HG03378 (cell line): ENCODE measurements around the gene XIRP1.

Source experiments
- ATAC-seq: cut with Tn5 transposase; IDR thresholded peaks from one replicate; pipeline ENCODE4 v1.9.1; 2021; ENCODE audit warnings: mild to moderate bottlenecking, moderate library complexity; ENCODE audit not compliant: unreplicated experiment

XIRP1 gene

DNA sequence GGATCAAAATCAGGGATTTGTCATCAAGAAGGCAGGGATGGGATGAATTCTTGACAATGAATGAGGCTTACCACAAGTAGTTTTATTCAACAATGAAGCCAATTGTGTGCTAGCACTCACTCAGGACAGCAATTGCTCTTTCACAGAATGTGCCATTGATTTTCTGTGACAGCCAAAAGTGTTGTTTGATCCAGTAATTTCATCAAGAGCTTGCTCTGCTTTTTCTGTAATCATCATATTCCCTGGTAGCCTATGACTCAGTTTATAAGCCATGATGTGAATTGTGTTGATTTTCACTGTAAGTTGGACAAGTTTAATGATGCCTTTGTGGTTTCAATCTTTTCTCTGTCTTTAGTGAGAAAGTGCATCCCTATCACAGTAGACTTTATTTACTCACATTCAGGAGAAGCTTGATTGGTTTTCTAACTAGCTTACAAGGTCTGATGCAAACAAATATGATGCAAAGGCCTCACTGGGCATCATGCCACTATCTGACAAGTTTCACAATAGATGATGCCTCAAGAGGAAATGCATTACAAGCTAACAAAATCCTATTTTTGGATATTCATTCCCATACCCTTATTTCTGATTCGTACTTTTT, 25.4 kb downstream of the XIRP1 start:
- ATAC-seq = no peak

DNA sequence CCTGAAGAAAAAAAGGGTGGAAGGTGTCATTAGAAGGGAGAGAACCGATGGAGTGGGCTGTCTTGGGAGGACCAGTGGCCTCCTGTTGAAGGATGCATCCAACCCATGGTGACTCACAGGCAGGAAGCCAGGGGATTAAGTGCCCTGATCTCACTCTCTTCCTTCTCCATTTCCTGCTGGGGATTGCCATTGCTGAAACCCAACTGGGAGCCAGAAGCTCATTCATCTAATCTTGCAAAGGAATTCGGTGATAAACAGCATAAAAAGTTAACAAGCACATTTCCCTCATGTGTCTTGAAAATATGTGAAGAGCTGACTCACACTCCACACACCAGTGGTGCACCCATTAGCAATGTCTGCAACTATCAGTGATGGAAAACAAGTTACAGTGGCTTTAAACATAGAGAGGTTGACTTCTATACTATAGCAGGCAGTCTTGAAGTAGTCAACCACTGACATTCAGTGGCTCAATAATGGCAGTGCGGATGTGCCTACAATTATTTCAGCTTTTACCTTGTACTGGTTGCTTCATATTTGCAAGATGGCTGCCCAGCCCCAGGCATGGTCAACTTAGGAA, 26.2 kb downstream of the XIRP1 start:
- no peak for ATAC-seq

GRCh38 chr3:39165518-39165917, 26.9 kb downstream of the XIRP1 start:
- no peak for ATAC-seq

DNA sequence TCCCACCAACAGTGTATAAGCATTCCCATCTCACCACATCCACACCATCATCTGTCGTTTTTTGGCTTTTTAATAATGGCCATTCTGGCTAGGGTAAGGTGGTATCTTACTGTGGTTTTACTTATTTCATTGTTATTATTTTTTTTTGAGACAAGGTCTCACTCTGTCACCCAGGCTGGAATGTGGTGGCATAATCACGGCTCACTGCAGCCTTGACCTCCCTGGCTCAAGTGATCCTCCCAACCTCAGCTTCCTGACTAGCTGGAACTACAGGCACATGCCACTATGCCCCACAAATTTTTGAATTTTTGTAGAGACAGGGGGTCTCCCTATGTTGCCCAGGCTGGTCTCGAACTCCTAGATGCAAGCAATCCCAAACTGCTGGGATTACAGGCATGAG, 28.0 kb downstream of the XIRP1 start:
- no peak for ATAC-seq

DNA sequence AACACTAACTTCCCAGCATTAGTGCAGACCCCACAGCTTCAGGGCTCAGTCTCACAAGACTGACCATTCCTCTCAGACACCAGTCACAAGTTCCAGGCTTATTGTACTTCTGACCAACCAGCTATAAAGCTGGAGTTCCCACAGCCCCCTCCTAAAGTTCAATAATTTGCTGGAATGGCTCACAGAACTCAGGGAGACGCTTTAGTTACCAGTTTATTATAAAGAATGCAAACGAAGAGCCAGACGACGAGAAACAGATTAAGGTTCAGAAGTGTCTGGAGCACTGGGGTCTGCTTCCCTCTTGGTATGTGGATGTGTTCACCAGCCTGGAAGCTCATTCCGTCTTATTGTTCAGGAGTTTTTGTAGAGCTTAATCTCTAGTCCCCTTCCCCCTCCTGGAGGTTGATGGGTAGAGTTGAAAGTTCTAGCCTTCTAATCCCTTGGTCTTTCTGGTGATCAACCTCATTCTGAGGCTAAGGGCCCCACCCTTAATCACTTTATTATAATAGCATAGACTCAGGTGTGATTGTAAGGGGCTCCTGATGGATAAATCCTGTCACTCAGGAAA, 34.2 kb downstream of the XIRP1 start:
- no peak for ATAC-seq

DNA sequence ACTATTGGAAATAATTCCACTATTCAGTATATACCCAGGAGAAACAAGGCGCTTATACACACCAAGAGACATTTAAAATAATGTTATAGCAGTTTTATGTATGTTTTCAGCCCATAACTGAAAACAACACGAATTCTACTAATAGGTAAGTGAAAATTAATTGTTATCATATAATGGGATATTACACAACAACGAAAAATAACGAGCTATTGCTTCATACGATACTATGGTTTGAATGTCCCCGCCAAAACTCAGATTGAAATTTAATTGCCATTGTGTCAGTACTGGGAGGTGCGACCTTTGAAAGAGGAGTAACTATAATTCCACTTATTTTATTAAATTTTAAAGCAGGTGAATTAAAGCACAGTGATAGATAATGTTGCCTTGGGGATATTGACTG, 35.0 kb downstream of the XIRP1 start:
- no peak for ATAC-seq

DNA sequence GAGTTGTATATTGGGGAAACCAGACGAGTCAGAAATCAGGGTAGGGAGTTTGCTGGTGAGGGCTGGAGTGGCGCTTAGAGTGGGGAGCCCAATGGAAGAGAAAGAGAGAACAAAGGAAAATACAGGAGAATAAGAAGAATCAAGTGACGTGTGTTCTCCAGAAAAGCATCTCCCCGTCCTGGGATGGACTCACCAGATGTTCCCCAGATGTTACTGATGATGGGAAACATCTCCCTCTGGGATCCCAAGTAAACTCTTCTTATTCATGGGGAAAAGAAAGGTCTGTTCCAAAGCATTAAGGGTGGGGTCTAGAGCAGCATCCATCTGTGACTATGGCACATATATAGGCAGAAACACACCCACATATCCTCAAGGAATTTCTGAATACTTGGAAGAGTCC, 36.0 kb downstream of the XIRP1 start:
- no peak for ATAC-seq

DNA sequence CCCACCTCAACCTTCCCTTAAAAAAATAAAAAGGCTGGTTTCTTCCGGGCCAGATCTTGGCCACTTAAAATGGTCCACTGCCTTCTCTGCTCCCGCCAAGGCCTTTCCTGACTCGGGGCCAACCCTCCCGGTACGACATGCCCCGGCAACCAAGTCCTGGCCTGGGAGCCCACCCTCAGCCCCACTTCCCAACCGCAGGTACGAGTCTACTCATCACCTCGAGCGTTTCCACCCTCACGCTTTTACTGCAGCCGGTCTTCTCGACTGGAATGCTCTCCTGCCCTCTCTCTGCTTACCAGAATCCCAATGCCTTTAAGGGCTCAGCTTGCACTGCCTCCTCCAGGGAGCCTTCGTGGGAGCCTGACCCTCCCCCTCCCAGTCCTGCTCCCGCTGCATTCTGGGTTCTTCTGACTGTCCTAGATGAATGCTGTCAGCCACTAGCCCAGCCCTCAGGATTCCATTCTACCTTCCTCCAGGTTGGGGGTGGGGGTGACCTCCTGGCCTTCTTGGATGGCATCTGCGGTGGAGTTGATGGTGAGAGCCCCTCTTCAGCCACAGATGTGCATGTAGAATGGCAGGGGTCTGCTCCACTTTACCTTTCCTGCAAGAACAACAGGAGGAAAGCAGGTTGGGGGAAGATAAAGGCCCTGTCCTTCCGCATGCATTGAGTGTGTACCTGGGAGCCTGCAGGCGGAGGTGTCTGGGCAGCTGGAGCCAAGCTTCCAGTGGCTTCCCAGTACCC, 37.9 kb downstream of the XIRP1 start:
- no peak for ATAC-seq

DNA sequence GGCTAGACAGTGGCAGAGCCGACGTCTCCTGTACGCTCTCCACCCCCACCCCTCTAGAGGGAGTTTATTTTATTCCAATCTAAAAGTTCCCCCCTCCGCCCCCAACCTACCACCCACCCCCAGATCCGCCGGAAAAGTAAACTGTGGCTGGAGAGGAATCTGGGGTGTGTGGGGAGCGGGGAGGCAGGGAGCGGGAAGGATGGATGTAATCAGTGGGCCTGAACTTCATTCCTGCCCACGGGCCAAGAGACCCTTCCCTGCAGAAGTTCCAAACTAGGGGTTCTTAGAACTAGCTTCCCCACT, 38.5 kb downstream of the XIRP1 start:
- no peak for ATAC-seq

DNA sequence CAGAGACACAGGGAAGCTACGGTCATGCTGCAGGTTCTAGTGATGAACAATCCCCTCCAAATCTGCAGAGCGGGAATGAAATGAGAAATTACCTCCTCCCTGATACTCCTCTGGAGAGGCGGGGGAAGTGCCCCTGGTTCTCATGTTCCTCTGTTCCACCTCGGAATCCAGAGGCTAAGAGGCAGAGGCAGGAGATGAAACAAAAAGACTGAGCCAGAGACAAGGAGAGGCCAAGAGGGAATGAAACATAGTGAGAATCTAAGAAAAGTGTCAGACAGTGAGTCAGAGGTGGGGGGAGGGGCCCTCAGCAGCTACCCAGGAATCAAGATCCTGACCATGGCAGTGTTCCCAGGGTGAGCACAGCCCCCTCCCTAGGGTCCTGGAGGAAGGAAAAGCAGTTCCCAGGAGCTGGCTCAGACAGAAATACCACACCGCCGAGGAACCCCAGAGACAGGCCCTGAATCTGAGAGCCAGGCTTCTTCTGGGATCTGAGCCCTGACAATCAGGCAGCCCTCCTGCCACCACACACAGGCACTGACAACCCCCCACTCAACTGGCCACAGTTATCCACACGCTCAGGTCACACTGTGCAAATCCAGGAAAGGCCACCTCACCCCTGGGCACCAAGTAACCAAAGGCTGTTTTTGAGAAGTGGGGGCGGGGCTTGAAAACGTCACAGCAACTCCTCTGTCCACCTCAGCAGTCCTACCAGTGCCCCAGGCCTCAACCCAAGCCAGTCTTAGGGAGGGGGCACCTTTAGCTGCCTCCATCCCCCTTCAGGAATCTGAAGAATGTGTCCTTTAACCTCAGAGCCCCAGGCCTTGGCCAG, 41.4 kb downstream of the XIRP1 start:
- ATAC-seq = no peak

DNA sequence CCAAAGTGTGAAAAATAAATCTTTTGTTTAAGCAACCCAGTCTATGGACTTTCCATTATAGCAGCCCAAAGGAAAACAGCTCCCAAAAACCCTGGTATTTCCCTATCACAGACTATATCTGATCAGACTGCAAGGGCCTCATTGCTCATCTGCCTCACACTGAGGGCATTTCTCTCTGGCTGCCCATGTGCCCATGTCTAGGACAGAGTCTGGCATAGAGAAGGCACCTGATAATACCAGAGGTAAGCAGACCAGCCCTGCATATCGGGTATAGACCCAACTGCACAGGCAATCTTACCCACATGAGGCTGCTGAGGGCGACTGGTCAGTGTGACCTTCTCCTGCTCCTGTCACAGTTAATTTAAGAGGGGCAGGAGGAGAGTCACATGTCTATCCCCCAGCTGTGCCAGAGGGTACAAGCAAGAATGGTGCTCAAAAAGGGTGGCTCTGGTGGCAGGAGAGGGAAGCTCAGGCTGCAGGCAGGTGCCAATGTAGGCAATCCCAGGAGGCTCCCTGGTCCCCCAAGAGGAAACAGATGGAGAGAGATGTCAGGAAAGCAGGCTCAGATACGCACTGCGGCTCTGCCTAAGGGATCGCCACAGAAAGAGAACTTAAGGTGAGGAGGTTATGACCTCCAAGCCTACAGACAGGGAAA, 42.1 kb downstream of the XIRP1 start:
- ATAC-seq = no peak

GRCh38 chr3:39149498-39150147, 42.8 kb downstream of the XIRP1 start:
- no peak for ATAC-seq

DNA sequence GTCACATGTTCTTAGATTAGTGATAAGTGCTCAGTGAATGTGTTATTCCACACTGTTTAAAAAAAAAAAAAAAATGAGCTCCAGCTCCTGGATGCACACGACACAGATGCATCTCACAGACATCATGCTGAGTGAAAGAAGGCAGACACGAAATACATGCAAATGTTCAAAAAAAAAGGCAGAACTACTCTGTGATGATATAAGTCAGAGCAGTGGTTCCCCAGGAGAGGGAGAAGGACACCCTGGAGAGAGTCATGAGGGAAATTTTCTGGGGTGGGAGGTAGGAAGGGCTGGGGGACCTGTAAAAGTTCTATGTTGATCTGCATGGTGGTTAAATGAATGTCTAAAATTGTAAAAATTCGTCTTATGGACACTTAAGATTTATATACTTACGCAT, 43.3 kb downstream of the XIRP1 start:
- ATAC-seq = no peak

GRCh38 chr3:39148435-39149058, 43.8 kb downstream of the XIRP1 start:
- ATAC-seq = no peak

GRCh38 chr3:39147711-39148434, 44.5 kb downstream of the XIRP1 start:
- peak; percentile 25 for ATAC-seq

DNA sequence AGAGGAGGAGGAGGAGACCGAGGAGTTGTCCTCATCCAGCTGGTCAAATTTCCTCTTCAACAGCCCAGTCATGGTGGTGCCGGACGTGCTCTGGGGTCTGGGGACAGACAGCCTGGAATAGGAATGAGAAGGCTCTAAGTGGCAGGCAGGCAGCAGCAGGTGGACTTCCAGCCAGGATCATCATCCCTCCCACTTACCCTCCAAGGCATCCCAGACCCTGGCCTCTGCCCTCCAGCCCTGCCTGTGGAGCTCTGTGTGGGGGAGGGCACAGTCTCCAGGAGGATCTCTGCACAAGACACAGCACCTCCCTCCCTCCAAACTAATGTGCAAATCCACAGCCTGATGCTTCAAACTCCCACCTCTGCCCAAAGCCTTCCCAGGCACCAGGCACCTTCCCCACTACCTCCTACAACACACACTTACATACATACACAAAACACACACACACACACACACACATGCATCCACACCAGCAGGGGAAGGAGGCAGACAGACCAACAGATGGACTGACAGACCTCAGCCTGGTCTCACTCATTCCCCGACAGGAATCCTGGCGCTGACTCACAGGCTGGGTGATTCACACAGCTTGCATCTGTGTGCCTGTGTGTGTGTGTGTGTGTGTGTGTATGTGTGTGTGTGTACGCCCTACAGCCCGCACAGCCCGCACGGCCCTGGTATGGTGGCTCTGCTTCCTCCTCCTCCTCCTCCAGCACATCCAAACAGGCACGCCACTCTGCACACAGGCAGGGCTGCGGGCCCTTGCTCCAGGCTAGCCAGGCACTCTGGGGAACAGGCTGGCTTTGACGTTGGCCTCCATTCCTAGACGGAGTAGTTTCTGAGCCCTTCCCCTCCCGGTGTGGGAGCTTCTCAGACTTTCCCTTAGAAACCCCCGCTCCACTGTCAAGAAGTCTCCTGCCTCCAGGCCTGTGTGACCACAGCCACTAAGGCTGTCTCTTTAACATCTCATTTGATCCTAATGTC, 45.5 kb downstream of the XIRP1 start:
- ATAC-seq = no peak

DNA sequence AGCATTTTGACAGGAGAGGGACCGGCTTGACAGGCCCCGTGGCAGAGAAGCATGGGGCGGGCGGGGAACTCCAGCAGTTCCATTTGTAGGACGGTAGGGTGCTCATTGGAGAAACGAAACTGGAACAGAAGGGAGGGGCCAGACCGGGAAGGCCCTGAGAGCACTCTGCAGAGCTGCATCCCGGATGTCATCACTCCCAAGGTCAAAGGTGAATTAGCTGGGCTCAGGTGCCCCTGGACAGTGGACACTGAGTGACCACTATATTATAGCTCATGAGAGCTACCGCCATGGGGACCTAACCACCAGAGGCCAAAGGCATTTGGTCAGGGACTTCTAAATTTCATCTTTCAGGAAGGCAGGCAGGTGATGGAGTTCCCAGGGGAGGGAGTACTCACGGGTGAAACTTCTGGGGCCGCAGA, 46.3 kb downstream of the XIRP1 start:
- no peak for ATAC-seq

DNA sequence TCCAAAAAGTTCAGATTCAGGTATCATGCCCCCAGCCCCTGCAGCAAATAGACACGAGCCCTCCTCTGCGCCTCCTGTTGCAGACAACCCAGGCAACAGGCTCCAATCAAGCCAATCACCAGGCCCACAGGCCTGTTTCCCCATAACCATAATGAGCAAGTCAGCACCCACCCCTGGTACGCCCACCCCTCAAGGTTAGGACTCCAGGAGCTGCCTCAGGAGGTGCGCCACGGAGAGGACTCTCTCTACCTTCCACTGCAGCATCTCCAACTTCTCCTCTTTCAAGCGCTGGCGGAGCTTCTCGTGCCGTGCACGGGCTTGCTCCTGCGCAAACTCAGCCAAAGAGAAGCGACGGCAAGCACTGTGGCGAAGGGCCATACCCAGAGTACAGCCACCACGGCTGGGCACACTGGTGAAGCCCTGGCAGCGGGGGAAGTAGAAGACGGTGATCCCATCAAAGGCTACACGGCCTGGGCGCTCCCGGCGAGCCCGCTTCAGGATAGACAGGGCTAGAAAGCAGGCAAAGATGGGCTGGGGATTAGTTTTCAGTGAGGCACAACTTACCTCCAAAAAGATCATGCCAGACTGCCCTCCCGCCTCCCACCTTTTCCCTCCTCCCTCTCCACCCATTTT, 47.5 kb downstream of the XIRP1 start:
- no peak for ATAC-seq
